ENCODE results near the gene MGAT3. TPM values are rescaled to one million over a fixed set of nuclear protein-coding genes. Genes with fewer than 3 reads are reported as not detected.
A peak's percentile ranks its signal among the peaks of the same experiment; 100 is the strongest.

MGAT3 gene
- total and polyA plus RNA-seq, 2 of the 13 experiments (the other 11 are each of a cell fraction or from before 2014, with no cell fraction given) = 0.11 to 0.15 TPM

DNA sequence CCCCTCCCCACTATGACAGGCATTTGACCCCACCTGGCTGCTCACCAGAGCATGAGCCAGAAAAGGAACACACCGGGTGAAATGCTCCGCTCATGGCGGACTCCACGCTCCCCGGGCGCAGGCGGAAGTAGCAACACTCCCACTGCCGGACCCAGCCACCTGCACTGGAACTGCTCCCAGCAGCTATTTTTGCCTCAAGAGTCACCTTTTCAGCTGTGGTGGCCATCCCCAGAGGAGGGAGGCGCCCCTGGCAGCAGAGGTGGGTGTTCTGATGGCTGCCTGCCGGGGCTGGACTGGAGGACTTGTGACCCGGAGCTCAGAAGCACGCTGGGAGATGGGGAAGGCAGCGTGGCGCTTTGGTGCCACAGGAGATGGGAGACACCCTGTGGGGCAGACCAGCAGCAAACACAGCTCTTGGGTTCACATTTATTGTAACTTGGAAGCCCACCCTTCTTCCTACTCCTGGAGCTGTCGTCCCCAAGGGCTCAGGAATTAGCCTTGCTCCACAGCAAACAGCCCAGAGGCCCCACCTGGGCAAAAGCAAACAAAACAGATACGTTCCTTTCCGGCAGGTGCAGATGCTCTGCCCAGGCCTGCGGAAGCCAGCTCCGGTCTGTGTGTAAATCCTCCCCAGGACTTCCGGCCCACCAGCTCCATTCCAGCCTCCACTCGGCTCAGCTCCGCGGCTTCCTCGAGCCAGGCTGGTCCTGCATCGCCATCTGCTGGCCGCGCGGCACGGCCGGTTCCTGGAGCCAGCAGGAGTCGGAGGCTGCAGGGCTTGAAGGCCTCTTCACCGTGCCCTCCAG lies 72.1 kb downstream of the MGAT3 start (continued):
- TF ChIP-seq POLR2AphosphoS5 (IDR thresholded peaks at IDR 0.05; ENCODE audit: low read depth, low read length) (no peak), FLYWCH1 (CRISPR knock-in tag; IDR thresholded peaks at IDR 0.05) (0 out of 2 replicates have a peak, but pooled peaks have one; percentile 50), ONECUT2 (CRISPR knock-in tag; IDR thresholded peaks at IDR 0.05) (no peak), CEBPG (CRISPR knock-in tag; IDR thresholded peaks at IDR 0.05) (peak; percentile 52), ZFY (CRISPR knock-in tag; IDR thresholded peaks at IDR 0.05) (peak; percentile 69), KLF16 (CRISPR knock-in tag; IDR thresholded peaks at IDR 0.05) (peak in 1 of 2 experiments; percentile 94; a peak in 2 of 4 replicates), NR2F2 (IDR thresholded peaks at IDR 0.05; ENCODE audit: borderline replicate concordance, low read depth) (peak; percentile 39; the same call in 1 of the 2 replicates), MBNL3 (CRISPR knock-in tag; conservative IDR thresholded peaks at IDR 0.05) (no peak), PPARG (CRISPR knock-in tag; conservative IDR thresholded peaks at IDR 0.05) (no peak), ELF3 (CRISPR knock-in tag; IDR thresholded peaks at IDR 0.05) (peak; percentile 87), ZBTB33 (CRISPR knock-in tag; IDR thresholded peaks at IDR 0.05) (peak; percentile 94), MEIS2 (CRISPR knock-in tag; IDR thresholded peaks at IDR 0.05) (peak; percentile 68; the same call in 1 of the 2 replicates), ZNF501 (CRISPR knock-in tag; IDR thresholded peaks at IDR 0.05) (peak; percentile 78), POGZ (CRISPR knock-in tag; IDR thresholded peaks at IDR 0.05) (peak; percentile 88), IKZF5 (CRISPR knock-in tag; IDR thresholded peaks at IDR 0.05) (peak; percentile 70; the same call in 1 of the 2 replicates), ZNF747 (CRISPR knock-in tag; IDR thresholded peaks at IDR 0.05; ENCODE audit: borderline replicate concordance) (no peak), HINFP (CRISPR knock-in tag; IDR thresholded peaks at IDR 0.05; ENCODE audit: low read depth) (peak; percentile 78; the same call in 1 of the 2 replicates), ZBTB44 (CRISPR knock-in tag; IDR thresholded peaks at IDR 0.05) (0 out of 2 replicates have a peak, but pooled peaks have one; percentile 34), MIXL1 (CRISPR knock-in tag; IDR thresholded peaks at IDR 0.05) (peak; percentile 53; the same call in 1 of the 2 replicates), ATF7-NPFF (CRISPR knock-in tag; IDR thresholded peaks at IDR 0.05; ENCODE audit: low read depth) (peak; percentile 87), ZBTB38 (CRISPR knock-in tag; IDR thresholded peaks at IDR 0.05) (peak; percentile 69)
- TF ChIP-seq, protein P1, sequence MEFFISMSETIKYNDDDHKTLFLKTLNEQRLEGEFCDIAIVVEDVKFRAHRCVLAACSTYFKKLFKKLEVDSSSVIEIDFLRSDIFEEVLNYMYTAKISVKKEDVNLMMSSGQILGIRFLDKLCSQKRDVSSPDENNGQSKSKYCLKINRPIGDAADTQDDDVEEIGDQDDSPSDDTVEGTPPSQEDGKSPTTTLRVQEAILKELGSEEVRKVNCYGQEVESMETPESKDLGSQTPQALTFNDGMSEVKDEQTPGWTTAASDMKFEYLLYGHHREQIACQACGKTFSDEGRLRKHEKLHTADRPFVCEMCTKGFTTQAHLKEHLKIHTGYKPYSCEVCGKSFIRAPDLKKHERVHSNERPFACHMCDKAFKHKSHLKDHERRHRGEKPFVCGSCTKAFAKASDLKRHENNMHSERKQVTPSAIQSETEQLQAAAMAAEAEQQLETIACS (CRISPR knock-in tag; IDR thresholded peaks at IDR 0.05) = peak; percentile 28; the same call in 1 of the 2 replicates
- TF ChIP-seq, protein P2, sequence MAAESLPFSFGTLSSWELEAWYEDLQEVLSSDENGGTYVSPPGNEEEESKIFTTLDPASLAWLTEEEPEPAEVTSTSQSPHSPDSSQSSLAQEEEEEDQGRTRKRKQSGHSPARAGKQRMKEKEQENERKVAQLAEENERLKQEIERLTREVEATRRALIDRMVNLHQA (CRISPR knock-in tag; IDR thresholded peaks at IDR 0.05) = no peak
